Fibroblast of lung (primary cell): ENCODE data around the gene DYRK1A. TPM values are rescaled to one million over a fixed set of nuclear protein-coding genes. Genes with fewer than 3 reads are reported as not detected.

ENCODE experiments used
- DNase-seq, 2 donors: peaks; one replicate each; pipeline versions ENCODE4 v3.0.0 to v3.0.0-alpha.2; 2010; ENCODE audit warnings: low read depth in 2 of 2
- H2AFZ ChIP-seq: 2 replicates; pipeline ENCODE4 v1.5.1; 2012; ENCODE audit warnings: low read length, control low read depth, inconsistent platforms
- H3K27ac ChIP-seq: 2 replicates; pipeline ENCODE4 v1.5.1; 2011; ENCODE audit warnings: low read length, control low read depth; ENCODE audit not compliant: insufficient read depth
- H3K27me3 ChIP-seq: 2 replicates; pipeline ENCODE4 v1.5.1; 2011; ENCODE audit warnings: mild to moderate bottlenecking, low read length; ENCODE audit not compliant: control insufficient read depth, insufficient read depth
- H3K36me3 ChIP-seq: 2 replicates; pipeline ENCODE4 v1.5.1; 2011; ENCODE audit warnings: low read length; ENCODE audit not compliant: control insufficient read depth, insufficient read depth
- H3K4me1 ChIP-seq: 2 replicates; pipeline ENCODE4 v1.5.1; 2011; ENCODE audit warnings: low read length; ENCODE audit not compliant: control insufficient read depth, insufficient read depth; ENCODE audit errors: extremely low read depth
- H3K4me2 ChIP-seq: 2 replicates; pipeline ENCODE4 v1.5.1; 2011; ENCODE audit warnings: low read length, control low read depth; ENCODE audit not compliant: insufficient read depth; ENCODE audit errors: extremely low read depth
- H3K4me3 ChIP-seq, 4 experiments: fragments of 200-600 bp in 1 of 4; sonication (generic) in 1 of 4; replicated peaks in 1 of 4; 2 replicates each; pipeline ENCODE4 v1.5.1; 2011 to 2016; ENCODE audit warnings: low read length in 4 of 4, low read depth in 3 of 4, mild to moderate bottlenecking in 3 of 4, control low read depth in 2 of 4, inconsistent platforms in 1 of 4, mixed read lengths in 1 of 4; ENCODE audit not compliant: insufficient read depth in 1 of 4; ENCODE audit errors: control extremely low read depth in 1 of 4
- H3K79me2 ChIP-seq: 2 replicates; pipeline ENCODE4 v1.5.1; 2012; ENCODE audit warnings: mild to moderate bottlenecking, low read length, inconsistent platforms; ENCODE audit not compliant: control insufficient read depth, insufficient read depth
- H3K9ac ChIP-seq: 2 replicates; pipeline ENCODE4 v1.5.1; 2011; ENCODE audit warnings: mild to moderate bottlenecking, low read length, control low read depth; ENCODE audit not compliant: insufficient read depth
- H3K9me3 ChIP-seq: 2 replicates; pipeline ENCODE4 v1.5.1; 2012; ENCODE audit warnings: low read depth, low read length; ENCODE audit not compliant: control insufficient read depth, insufficient read depth
- H4K20me1 ChIP-seq: 2 replicates; pipeline ENCODE4 v1.5.1; 2011; ENCODE audit warnings: low read length; ENCODE audit not compliant: control insufficient read depth, insufficient read depth; ENCODE audit errors: extremely low read depth
- CTCF ChIP-seq, 2 donors: IDR thresholded peaks in 1 of 2; conservative IDR thresholded peaks in 1 of 2; 1 replicate in 1 of 2; 2 replicates in 1 of 2; pipeline ENCODE4 v1.5.1; 2011 to 2012; ENCODE audit warnings: low read length in 2 of 2, control low read depth in 1 of 2, inconsistent platforms in 1 of 2, low read depth in 1 of 2, mild to moderate bottlenecking in 1 of 2
- EZH2 ChIP-seq: IDR thresholded peaks from 2 replicates; pipeline ENCODE4 v1.5.1; 2012; ENCODE audit warnings: low read length, control low read depth, mild to moderate bottlenecking; ENCODE audit errors: missing control alignments
- polyA plus RNA-seq, 2 donors: library from polyadenylated mRNA; depleted of rRNA in 1 of 2; stranded (reverse) in 1 of 2; unstranded in 1 of 2; fragments of >200 nt; gene quantifications; 2 replicates each; pipeline ENCODE4 v1.2.1, GENCODE V29; 2011 to 2012; ENCODE audit warnings: missing spikeins in 1 of 2
- total RNA-seq: library from RNA; depleted of rRNA; stranded (reverse); fragments of >200 nt; gene quantifications from 2 replicates; pipeline ENCODE4 v1.2.1, GENCODE V29; 2014

DYRK1A gene
- total and polyA plus RNA-seq, 2 donors (not counting 1 experiment from before 2014, with no cell fraction given): 45.9 to 64.1 TPM

GRCh38 chr21:37562920-37563640 is 196.5 kb downstream of the DYRK1A start:
- TF ChIP-seq CTCF (conservative IDR thresholded peaks at IDR 0.05 in 1 of 2, IDR thresholded peaks at IDR 0.05 in 1 of 2; ENCODE audit: low read depth in 1 of 2, low read length in 2 of 2): no peak
- peak overlapping the region; percentile 98 for H3K27ac ChIP-seq
- H3K4me3 ChIP-seq: peak overlapping the region; percentile 61 to 71 (median 65)
- peak overlapping the region; percentile 85 for H2AFZ ChIP-seq
- H3K27me3 ChIP-seq: no peaks in the 10 kb centered on the region
- no peaks in the 10 kb centered on the region for H3K79me2 ChIP-seq
- no peak for DNase-seq
- H3K4me2 ChIP-seq: peak overlapping the region; percentile 99
- no peaks in the 10 kb centered on the region for H3K9me3 ChIP-seq
- peaks cover 8% of the 10 kb centered on the region for H3K4me1 ChIP-seq
- H3K9ac ChIP-seq: peak overlapping the region; percentile 93
- no peaks in the 10 kb centered on the region for H4K20me1 ChIP-seq
- no peaks in the 10 kb centered on the region for H3K36me3 ChIP-seq

GRCh38 chr21:37563641-37564340 is 197.2 kb downstream of the DYRK1A start:
- H4K20me1 ChIP-seq: no peaks in the 10 kb centered on the region
- H3K4me2 ChIP-seq: peak overlapping the region; percentile 99
- peak; percentile 35 to 45 for TF ChIP-seq CTCF (conservative IDR thresholded peaks at IDR 0.05 in 1 of 2, IDR thresholded peaks at IDR 0.05 in 1 of 2; ENCODE audit: low read depth in 1 of 2, low read length in 2 of 2)
- no peak for TF ChIP-seq EZH2
- H3K79me2 ChIP-seq: no peaks in the 10 kb centered on the region
- H2AFZ ChIP-seq: peak overlapping the region; percentile 90
- no peaks in the 10 kb centered on the region for H3K27me3 ChIP-seq
- H3K4me1 ChIP-seq: peaks cover 8% of the 10 kb centered on the region
- H3K27ac ChIP-seq: peak overlapping the region; percentile 98
- H3K36me3 ChIP-seq: no peaks in the 10 kb centered on the region
- DNase-seq: peak; percentile 93
- no peaks in the 10 kb centered on the region for H3K9me3 ChIP-seq
- H3K9ac ChIP-seq: peak overlapping the region; percentile 93
- H3K4me3 ChIP-seq: peak overlapping the region; percentile 61 to 77 (median 68)

- TF ChIP-seq EZH2 (no peak), CTCF (conservative IDR thresholded peaks at IDR 0.05 in 1 of 2, IDR thresholded peaks at IDR 0.05 in 1 of 2; ENCODE audit: low read depth in 1 of 2, low read length in 2 of 2) (no peak)
- peak; percentile 96 to 100 for DNase-seq
- Histone ChIP-seq H3K4me2 (peak overlapping the region; percentile 99), H3K9ac (peak overlapping the region; percentile 93), H3K79me2 (no peaks in the 10 kb centered on the region), H2AFZ (peak overlapping the region; percentile 90), H3K4me1 (peaks cover 8% of the 10 kb centered on the region), H3K27me3 (peaks cover 2% of the 10 kb centered on the region), H3K36me3 (no peaks in the 10 kb centered on the region), H3K4me3 (peak overlapping the region; percentile 61 to 77 (median 68)), H4K20me1 (no peaks in the 10 kb centered on the region), H3K9me3 (no peaks in the 10 kb centered on the region), H3K27ac (peak overlapping the region; percentile 98)
Measured at GRCh38 chr21:37564341-37564923, 197.9 kb downstream of the DYRK1A start.
